HEK293 (cell line): ENCODE data around the gene ARFGEF2.

ENCODE experiments used
- CTCF ChIA-PET: fragments of 350-600 bp; formaldehyde crosslinking; extraction: SDS; loops from one replicate; lab custom pipeline; 2021; ENCODE audit warnings: antibody characterized with exemption; lab: Yijun Ruan, JAX
- POLR2A ChIA-PET: fragments of 300-600 bp; formaldehyde crosslinking; extraction: SDS; loops from one replicate; lab custom pipeline; 2020; ENCODE audit warnings: antibody characterized with exemption, inconsistent platforms; lab: Yijun Ruan, JAX
- H3K27ac ChIP-seq: fragments of 200-500 bp; sonication (Bioruptor generic); 2 replicates; pipeline ENCODE4 v1.5.1; 2014; ENCODE audit warnings: low read depth, low read length, control low read depth, inconsistent platforms; ENCODE audit errors: extremely low read depth
- H3K36me3 ChIP-seq, 2 experiments: fragments of 200-500 bp in 1 of 2; sonication (Bioruptor generic) in 1 of 2; 1 replicate in 1 of 2; 2 replicates in 1 of 2; pipeline ENCODE4 v1.5.1; 2014 to 2017; ENCODE audit warnings: inconsistent platforms in 2 of 2, low read length in 2 of 2; ENCODE audit not compliant: control insufficient read depth in 2 of 2, insufficient read depth in 1 of 2
- H3K4me1 ChIP-seq: fragments of 200-500 bp; sonication (Bioruptor generic); 2 replicates; pipeline ENCODE4 v1.5.1; 2014; ENCODE audit warnings: mild to moderate bottlenecking, low read length, inconsistent platforms; ENCODE audit not compliant: control insufficient read depth, insufficient read depth
- H3K4me3 ChIP-seq: 2 replicates; pipeline ENCODE4 v1.5.1; 2011; ENCODE audit warnings: low read depth, mild to moderate bottlenecking, control low read depth, low read length, moderate library complexity
- H3K9me3 ChIP-seq: fragments of 200-500 bp; sonication (Bioruptor generic); 2 replicates; pipeline ENCODE4 v1.5.1; 2014; ENCODE audit warnings: low read depth, low read length, inconsistent platforms; ENCODE audit not compliant: control insufficient read depth, insufficient read depth
- ELK4 ChIP-seq: IDR thresholded peaks from 2 replicates; pipeline ENCODE4 v1.6.1; 2011; ENCODE audit warnings: mild to moderate bottlenecking, low read depth, low read length, borderline replicate concordance
- HOXA7 ChIP-seq: sonication (generic); formaldehyde crosslinking; IDR thresholded peaks from 2 replicates; pipeline ENCODE4 v1.8.1; 2022; ENCODE audit warnings: missing genetic modification reagents, borderline replicate concordance
- IKZF3 ChIP-seq: fragments of 450-650 bp; IDR thresholded peaks from 2 replicates; pipeline ENCODE4 v1.5.0; 2018; ENCODE audit warnings: missing biosample characterization, mild to moderate bottlenecking, missing genetic modification characterization, moderate library complexity
- TSHZ1 ChIP-seq: fragments of 450-650 bp; formaldehyde crosslinking; IDR thresholded peaks from 2 replicates; pipeline ENCODE4 v1.5.1; 2016; ENCODE audit warnings: missing biosample characterization, missing genetic modification characterization, borderline replicate concordance
- ZBTB1 ChIP-seq: fragments of 450-650 bp; formaldehyde crosslinking; IDR thresholded peaks from 2 replicates; pipeline ENCODE4 v1.5.1; 2016; ENCODE audit warnings: missing biosample characterization, missing genetic modification characterization
- ZEB2 ChIP-seq: fragments of 450-650 bp; formaldehyde crosslinking; IDR thresholded peaks from 2 replicates; pipeline ENCODE4 v1.5.1; 2016; ENCODE audit warnings: missing biosample characterization, missing genetic modification characterization
- ZFP41 ChIP-seq: fragments of 450-650 bp; formaldehyde crosslinking; IDR thresholded peaks from 2 replicates; pipeline ENCODE4 v1.5.1; 2016; ENCODE audit warnings: missing biosample characterization, missing genetic modification characterization, borderline replicate concordance
- ZFP69B ChIP-seq: fragments of 450-650 bp; formaldehyde crosslinking; IDR thresholded peaks from 2 replicates; pipeline ENCODE4 v1.5.1; 2016; ENCODE audit warnings: missing biosample characterization, missing genetic modification characterization
- ZNF239 ChIP-seq: fragments of 450-650 bp; formaldehyde crosslinking; IDR thresholded peaks from 2 replicates; pipeline ENCODE4 v1.5.1; 2016; ENCODE audit warnings: missing biosample characterization, missing genetic modification characterization
- ZNF37A ChIP-seq: fragments of 450-650 bp; IDR thresholded peaks from 2 replicates; pipeline ENCODE4 v1.5.1; 2018; ENCODE audit warnings: missing biosample characterization, missing genetic modification characterization
- ZNF473 ChIP-seq: fragments of 450-650 bp; formaldehyde crosslinking; IDR thresholded peaks from 2 replicates; pipeline ENCODE4 v1.5.1; 2017; ENCODE audit warnings: missing biosample characterization, missing genetic modification characterization
- ZNF670 ChIP-seq: fragments of 450-650 bp; formaldehyde crosslinking; IDR thresholded peaks from 2 replicates; pipeline ENCODE4 v1.5.1; 2016; ENCODE audit warnings: missing biosample characterization, missing genetic modification characterization, low read depth
- ZNF707 ChIP-seq: fragments of 450-650 bp; formaldehyde crosslinking; IDR thresholded peaks from 2 replicates; pipeline ENCODE4 v1.5.1; 2016; ENCODE audit warnings: missing biosample characterization, missing genetic modification characterization
- ZNF837 ChIP-seq: fragments of 450-650 bp; formaldehyde crosslinking; IDR thresholded peaks from 2 replicates; pipeline ENCODE4 v1.5.1; 2016; ENCODE audit warnings: missing biosample characterization, missing genetic modification characterization
- ZXDB ChIP-seq: fragments of 450-650 bp; formaldehyde crosslinking; IDR thresholded peaks from 2 replicates; pipeline ENCODE4 v1.5.1; 2016; ENCODE audit warnings: missing biosample characterization, missing genetic modification characterization
- TF ChIP-seq, protein P1 (sequence below): fragments of 450-650 bp; formaldehyde crosslinking; IDR thresholded peaks from 2 replicates; pipeline ENCODE4 v1.5.1; 2016; ENCODE audit warnings: missing biosample characterization, missing genetic modification characterization
- TF ChIP-seq, protein P2 (sequence below): fragments of 450-650 bp; formaldehyde crosslinking; IDR thresholded peaks from 2 replicates; pipeline ENCODE4 v1.5.1; 2016; ENCODE audit warnings: missing biosample characterization, missing genetic modification characterization
- TF ChIP-seq, protein P3 (sequence below): fragments of 450-650 bp; formaldehyde crosslinking; IDR thresholded peaks from 2 replicates; pipeline ENCODE4 v1.5.1; 2016; ENCODE audit warnings: missing biosample characterization, missing genetic modification characterization, low read depth
- TF ChIP-seq, protein P4 (sequence below): fragments of 450-650 bp; formaldehyde crosslinking; IDR thresholded peaks from 2 replicates; pipeline ENCODE4 v1.5.1; 2016; ENCODE audit warnings: missing biosample characterization, missing genetic modification characterization

The ARFGEF2 gene

DNA sequence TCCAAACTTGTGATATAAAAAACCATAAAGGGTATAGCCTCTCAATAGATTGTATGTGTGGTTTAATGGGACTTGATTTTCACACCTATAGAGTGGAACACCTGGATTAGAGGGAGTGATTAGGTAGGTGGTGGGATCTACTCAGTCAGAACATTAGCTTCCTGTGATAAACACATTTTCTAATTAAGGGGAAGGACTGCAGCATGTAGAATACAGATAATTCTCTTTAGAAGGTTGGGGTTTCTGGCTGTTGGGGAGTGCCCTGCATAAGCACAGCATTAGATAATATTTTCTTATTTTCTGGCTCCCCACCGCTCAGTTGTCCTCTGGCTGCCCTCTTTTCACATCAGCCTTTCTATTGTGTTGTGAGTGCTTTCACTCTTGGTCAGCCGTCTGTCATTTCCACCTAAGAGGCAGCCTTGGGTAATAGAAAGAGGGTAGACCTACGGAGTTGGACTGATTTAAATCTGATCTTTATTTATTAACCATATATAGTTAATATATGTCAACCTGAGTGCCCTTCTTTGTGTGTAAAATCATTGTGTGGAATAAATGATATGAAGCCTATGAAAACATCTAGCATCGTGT is 132.6 kb downstream of the ARFGEF2 start:
- Histone ChIP-seq H3K36me3 (peaks cover 32 to 64% of the 10 kb centered on the region in 2 experiments; a peak in 2 of 3 replicates), H3K4me3 (no peak overlapping the region), H3K27ac (no peak overlapping the region), H3K4me1 (peaks cover 6% of the 10 kb centered on the region; the same call in 1 of the 2 replicates), H3K9me3 (no peaks in the 10 kb centered on the region)
- TF ChIP-seq, protein P1, sequence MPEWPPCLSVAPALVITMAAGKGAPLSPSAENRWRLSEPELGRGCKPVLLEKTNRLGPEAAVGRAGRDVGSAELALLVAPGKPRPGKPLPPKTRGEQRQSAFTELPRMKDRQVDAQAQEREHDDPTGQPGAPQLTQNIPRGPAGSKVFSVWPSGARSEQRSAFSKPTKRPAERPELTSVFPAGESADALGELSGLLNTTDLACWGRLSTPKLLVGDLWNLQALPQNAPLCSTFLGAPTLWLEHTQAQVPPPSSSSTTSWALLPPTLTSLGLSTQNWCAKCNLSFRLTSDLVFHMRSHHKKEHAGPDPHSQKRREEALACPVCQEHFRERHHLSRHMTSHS (tag by site-specific recombination) = no peak
- no peak for TF ChIP-seq ZNF837 (tag by site-specific recombination)
- no peak for TF ChIP-seq ELK4
- POLR2A ChIA-PET = interaction anchor here (0.9 to 3.6 kb wide), 2 partner anchors 8 to 10 kb away, joined by 3 to 22 read pairs; partner anchors contain the start of gene CSE1L
- CTCF ChIA-PET = no interaction called here

- no peak for TF ChIP-seq ZXDB (tag by site-specific recombination)
- no peak for TF ChIP-seq ZFP69B (tag by site-specific recombination)
- TF ChIP-seq, protein P2, sequence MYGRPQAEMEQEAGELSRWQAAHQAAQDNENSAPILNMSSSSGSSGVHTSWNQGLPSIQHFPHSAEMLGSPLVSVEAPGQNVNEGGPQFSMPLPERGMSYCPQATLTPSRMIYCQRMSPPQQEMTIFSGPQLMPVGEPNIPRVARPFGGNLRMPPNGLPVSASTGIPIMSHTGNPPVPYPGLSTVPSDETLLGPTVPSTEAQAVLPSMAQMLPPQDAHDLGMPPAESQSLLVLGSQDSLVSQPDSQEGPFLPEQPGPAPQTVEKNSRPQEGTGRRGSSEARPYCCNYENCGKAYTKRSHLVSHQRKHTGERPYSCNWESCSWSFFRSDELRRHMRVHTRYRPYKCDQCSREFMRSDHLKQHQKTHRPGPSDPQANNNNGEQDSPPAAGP (tag by site-specific recombination) = no peak
- TF ChIP-seq ZFP41 = no peak
- no peak for TF ChIP-seq IKZF3 (tag by site-specific recombination)
- TF ChIP-seq ZNF239 (tag by site-specific recombination) = no peak
- no peak for TF ChIP-seq ZBTB1 (tag by site-specific recombination)
- no peak for TF ChIP-seq HOXA7 (CRISPR knock-in tag)
- TF ChIP-seq, protein P3, sequence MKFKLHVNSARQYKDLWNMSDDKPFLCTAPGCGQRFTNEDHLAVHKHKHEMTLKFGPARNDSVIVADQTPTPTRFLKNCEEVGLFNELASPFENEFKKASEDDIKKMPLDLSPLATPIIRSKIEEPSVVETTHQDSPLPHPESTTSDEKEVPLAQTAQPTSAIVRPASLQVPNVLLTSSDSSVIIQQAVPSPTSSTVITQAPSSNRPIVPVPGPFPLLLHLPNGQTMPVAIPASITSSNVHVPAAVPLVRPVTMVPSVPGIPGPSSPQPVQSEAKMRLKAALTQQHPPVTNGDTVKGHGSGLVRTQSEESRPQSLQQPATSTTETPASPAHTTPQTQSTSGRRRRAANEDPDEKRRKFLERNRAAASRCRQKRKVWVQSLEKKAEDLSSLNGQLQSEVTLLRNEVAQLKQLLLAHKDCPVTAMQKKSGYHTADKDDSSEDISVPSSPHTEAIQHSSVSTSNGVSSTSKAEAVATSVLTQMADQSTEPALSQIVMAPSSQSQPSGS (tag by site-specific recombination) = no peak
- no peak for TF ChIP-seq ZNF37A (tag by site-specific recombination)
- TF ChIP-seq ZNF473 (tag by site-specific recombination) = no peak
- TF ChIP-seq ZNF670 = no peak
- TF ChIP-seq, protein P4, sequence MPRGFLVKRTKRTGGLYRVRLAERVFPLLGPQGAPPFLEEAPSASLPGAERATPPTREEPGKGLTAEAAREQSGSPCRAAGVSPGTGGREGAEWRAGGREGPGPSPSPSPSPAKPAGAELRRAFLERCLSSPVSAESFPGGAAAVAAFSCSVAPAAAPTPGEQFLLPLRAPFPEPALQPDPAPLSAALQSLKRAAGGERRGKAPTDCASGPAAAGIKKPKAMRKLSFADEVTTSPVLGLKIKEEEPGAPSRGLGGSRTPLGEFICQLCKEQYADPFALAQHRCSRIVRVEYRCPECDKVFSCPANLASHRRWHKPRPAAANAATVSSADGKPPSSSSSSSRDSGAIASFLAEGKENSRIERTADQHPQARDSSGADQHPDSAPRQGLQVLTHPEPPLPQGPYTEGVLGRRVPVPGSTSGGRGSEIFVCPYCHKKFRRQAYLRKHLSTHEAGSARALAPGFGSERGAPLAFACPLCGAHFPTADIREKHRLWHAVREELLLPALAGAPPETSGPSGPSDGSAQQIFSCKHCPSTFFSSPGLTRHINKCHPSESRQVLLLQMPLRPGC (tag by site-specific recombination) = no peak
- no peak for TF ChIP-seq TSHZ1 (tag by site-specific recombination)
- TF ChIP-seq ZNF707 (tag by site-specific recombination) = no peak
- no peak for TF ChIP-seq ZEB2 (tag by site-specific recombination)
- Histone ChIP-seq H3K27ac (no peak overlapping the region), H3K4me3 (no peak overlapping the region), H3K9me3 (no peaks in the 10 kb centered on the region), H3K36me3 (peaks cover 71 to 89% of the 10 kb centered on the region in 2 experiments), H3K4me1 (no peaks in the 10 kb centered on the region)
- POLR2A ChIA-PET = interaction anchor here (1.1 to 1.8 kb wide), 2 partner anchors 8 to 16 kb away, joined by 3 to 8 read pairs; no protein-coding TSS in a partner anchor
- CTCF ChIA-PET = interaction anchor here (0.6 to 1.8 kb wide), 5 partner anchors 21 to 405 kb away, joined by 3 to 5 read pairs (median 3); no protein-coding TSS in a partner anchor
Measured at GRCh38 chr20:49063279-49063678, 141.8 kb downstream of the ARFGEF2 start.
